IPS-NIHi7 (cell line): Measurements from ENCODE around the gene KLF6.

Experiments
- DNase-seq: peaks from one replicate; pipeline ENCODE4 v3.0.0; 2012; ENCODE audit warnings: mixed read lengths; ENCODE audit errors: extremely low spot score

KLF6 gene

GRCh38 chr10:3774814-3775695, 10.0 kb downstream of the KLF6 start:
- DNase-seq = no peak

GRCh38 chr10:3774018-3774813, 10.8 kb downstream of the KLF6 start:
- DNase-seq = no peak

GRCh38 chr10:3773460-3774017, 11.5 kb downstream of the KLF6 start:
- no peak for DNase-seq

DNA sequence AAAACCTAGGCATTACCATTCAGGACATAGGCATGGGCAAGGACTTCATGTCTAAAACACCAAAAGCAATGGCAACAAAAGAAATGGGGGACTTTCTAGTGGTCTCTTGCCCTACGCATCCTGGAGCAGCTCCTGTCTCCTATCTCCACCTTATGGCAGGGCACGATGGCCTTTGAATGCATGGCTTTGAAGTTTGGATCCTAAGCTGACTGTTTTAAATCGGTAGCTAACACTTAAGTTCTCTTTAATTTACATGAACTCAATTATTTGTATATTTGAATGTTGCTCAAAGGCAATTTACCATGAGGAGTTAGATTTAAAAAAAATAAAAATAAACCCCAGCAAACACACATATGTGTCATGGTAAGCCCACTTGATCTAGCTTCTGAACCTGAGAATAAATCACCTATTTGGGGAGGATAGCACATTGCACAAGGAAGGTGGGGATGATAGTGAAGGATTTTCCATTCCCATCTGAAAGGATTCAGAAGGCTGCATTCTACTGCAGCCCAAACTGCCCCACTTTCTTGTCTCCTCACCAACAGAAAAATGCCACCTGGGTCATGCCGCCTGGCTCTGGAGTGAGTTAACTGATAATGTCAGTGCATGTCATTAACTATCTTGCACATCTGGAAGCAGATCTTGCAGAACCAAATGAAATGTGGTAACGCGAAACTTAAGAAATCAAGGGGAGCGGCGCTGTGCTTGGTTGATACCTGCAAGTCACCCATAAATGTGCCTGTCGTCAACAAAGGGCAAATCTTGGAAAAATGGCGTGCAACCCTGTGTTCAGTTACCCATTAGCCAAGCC, 12.4 kb downstream of the KLF6 start:
- no peak for DNase-seq

GRCh38 chr10:3770611-3771110, 14.3 kb downstream of the KLF6 start:
- DNase-seq = no peak

GRCh38 chr10:3769556-3769955, 15.5 kb downstream of the KLF6 start:
- DNase-seq = no peak

DNA sequence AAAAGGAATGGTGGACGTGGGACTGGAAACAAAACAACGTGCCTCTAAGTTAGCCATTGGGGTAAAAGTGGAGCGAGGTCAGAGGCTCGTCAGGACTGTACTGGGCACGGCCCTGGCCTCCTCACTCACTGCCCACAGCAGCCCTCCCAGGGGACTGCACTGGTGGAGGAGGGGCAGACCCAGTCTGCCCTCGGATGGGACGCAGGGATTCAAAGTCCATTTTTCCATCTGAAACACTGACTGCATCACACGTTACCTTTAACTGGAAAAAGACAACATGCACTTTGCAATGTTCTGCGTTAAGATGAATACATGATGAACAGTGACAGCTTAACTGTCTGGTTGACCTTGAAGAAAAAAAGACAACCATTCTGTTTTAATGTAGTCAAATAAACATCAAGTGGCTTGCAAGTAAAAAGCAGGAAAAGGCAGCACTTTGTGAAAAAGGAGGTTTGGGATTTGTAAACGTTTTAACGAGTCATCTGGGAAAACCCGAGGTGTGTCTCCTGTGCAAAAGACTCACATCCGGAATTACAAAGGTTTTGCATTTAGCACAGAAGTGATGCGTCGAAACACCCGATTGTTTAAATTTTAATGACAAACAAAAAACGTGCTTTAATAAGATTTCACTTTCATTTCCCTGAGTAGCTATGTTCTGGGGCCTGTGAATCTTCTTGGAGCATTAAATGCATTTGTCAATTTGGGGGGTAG, 18.8 kb downstream of the KLF6 start:
- no peak for DNase-seq

DNA sequence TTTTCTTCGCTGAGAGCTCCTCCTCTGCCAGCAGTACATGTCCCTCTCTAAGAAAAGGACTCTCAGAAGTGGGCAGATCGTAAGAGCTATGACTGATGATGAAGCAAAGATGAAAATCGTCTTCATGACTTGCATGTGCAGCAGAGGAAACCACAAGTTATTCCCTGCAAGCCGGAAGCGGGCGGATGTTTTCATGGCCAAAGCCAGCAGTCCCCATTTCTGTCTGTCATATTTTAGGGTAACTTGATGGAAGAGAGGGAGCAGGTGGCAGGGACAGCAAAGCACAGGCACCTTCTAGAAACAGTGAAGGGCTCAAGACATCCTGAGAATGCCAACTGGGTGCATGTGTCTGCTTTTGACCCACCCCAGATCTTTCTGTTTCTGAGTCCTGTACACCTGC, 19.9 kb downstream of the KLF6 start:
- no peak for DNase-seq

DNA sequence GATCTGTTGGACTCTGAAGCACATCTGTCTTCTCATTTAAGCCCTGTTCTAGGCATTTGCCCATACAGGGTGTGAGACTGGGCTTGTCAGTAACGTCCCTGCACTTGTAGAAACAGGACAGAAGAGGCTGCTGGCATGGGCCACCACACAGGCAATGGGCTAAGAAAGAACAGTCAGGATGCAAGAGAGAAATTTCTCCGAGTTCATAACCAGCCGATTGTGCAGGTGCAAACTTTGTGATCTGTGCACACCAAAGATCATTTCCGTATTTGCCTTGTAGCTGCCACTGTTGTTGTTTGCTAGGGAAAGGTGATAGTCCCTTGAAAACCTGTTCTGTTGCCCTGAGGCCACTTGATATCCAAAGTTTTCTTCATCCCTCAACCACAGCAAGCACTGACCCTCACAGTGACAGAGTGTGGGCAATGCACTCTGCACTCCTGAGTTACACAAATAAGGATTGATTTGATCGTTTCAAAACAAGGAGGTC, 20.3 kb downstream of the KLF6 start:
- no peak for DNase-seq

DNA sequence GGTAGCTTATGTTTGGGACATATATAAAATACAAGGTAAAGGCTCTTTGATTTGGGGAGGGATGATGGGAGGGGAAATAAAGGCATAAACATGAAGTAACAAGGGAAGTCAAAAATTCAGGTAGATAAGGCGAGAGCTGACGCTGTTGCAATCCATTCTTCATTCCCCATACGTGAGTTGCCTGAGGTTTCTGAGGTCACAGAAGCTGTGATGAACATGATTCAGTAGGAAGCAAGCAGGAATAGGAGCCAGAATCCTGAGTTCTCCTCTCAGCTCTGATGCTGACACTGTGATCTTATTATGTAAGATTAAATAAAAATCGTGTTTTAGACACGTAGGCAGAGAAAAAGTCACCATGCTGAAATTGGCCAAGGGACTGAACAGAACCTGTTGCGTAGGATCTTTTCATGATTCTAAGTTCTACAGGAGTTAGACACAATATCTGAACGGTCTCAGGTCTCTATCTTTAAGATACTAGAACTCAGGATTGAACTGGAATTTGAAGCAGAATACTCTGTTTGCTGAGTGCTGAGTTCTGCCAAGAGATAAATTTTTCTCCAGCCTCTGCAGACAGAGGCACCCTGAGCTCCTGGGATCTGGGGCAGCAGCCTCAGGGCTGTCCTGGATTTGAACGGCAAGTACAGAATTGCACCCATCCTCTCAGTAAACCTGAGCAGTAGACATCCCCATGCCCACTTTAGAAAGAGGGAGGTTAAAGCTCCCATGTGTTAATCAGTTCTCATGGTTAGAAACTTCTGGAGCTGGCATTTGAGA, 21.0 kb downstream of the KLF6 start:
- DNase-seq = no peak

GRCh38 chr10:3763035-3763456, 22.0 kb downstream of the KLF6 start:
- no peak for DNase-seq

DNA sequence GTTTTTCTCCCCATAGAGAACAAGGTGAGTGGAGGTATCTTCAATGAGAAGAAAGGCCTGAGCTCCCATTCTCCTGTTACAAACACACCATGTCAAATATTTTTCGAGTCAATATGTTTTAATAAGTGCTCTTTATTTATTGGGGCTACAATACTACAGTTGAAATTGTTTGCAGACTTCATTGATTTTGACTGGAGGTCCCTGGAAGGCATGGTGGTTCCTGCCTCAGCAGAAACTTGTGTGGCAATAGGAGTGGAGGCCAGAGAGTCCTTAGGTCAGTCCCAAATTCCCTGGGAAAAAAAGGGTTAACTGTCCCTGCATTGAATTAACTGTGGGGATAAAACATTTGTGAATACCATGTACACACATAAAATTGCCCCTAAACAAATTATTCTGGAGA, 22.7 kb downstream of the KLF6 start:
- DNase-seq = no peak

DNA sequence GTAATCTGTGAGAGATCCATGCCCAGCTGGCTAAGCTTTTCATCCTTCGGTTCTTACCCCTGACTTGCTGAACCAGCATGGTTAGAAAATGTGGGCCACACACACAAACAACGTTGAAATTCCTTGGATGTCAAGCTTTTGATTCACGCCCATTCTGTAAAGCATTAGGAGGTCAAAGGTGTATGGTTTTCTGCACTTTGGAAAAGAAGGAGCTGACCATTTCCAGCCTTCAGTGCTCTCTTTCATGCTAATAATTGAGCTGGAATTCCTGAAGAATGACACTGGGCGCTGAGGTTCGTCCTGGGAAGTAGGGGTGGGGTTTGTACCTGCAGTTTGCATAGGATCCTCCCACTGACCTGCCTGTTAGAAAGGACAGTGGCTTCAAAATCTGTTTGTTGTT, 23.1 kb downstream of the KLF6 start:
- peak; percentile 60 for DNase-seq

- no peak for DNase-seq
Observed at GRCh38 chr10:3761021-3761686, 23.9 kb downstream of the KLF6 start.

DNA sequence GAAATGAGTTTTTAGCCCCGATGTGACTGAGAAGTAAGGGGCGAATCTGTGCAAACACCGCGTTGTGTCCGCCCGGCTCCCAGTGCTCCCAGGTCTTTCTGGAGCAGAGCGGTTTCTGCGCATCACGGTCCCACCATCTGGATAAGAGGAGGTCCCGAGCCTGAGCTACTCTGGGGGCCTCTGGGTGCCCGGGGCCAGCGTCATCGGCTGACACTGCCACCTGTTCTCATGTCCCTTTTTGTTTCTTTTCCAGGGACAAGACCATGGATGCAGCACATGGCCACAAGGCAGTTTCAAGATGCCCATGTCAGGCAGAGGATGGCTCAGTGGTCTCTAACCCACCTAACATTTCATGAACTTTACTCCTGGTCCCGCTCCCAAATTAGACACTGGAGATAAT, 24.9 kb downstream of the KLF6 start:
- no peak for DNase-seq

- DNase-seq = no peak
Observed at GRCh38 chr10:3759397-3759796, 25.6 kb downstream of the KLF6 start.

- no peak for DNase-seq
Observed at GRCh38 chr10:3758491-3758970, 26.5 kb downstream of the KLF6 start.

DNA sequence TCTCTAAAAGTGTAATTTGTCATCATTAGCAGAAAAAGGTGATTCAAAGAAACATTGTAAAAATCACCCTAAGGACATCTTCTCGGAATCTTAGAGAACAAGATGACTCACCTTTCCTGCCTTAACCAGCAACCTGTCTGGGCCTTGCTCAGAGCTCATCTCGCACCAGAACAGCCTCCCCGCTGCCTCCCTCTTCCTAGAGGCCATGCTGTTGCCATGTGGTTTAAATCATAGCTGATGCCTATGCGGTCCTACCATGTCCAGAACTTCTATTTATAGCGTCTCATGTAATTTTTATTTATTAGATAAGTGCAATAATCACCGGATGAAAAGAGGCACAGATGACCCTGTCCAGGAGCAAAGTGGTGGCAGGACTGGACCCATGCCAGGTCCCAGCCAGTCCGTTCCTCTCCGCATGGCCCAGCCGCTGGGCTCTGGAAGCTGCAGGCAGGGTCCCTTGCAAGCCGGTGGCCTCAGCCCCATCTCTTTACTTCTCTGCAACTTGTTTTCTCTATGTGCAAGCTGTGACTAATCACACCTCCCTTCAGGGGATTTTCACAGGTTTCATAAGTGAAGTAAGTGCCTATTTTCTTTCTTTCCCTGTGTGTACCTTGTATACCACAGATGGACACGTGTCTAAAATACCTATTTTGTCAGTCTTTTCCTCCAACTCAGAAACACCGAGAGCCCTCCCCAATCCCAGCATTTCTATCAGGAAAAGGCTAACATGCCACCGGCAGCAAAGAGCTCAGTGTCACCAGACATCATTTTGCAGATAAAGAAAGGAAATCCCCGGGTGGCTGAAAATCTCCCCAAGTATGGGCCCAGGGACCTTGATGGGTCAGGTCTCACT, 27.1 kb downstream of the KLF6 start:
- no peak for DNase-seq
